HG02623 (cell line): ENCODE results near the gene TMEM121.

Source experiments
- ATAC-seq: cut with Tn5 transposase; IDR thresholded peaks from one replicate; pipeline ENCODE4 v1.9.1; 2021; ENCODE audit warnings: moderate library complexity; ENCODE audit not compliant: unreplicated experiment

The TMEM121 gene

GRCh38 chr14:105527826-105528585, 1.6 kb downstream of the TMEM121 start:
- ATAC-seq, result no peak

- ATAC-seq, result no peak
Measured at GRCh38 chr14:105528586-105529318, 2.4 kb downstream of the TMEM121 start.

- ATAC-seq, result no peak
Measured at GRCh38 chr14:105529319-105529568, 2.9 kb downstream of the TMEM121 start.

- no peak for ATAC-seq
Measured at GRCh38 chr14:105529569-105530284, 3.3 kb downstream of the TMEM121 start.

GRCh38 chr14:105530285-105531087, 4.1 kb downstream of the TMEM121 start:
- no peak for ATAC-seq

GRCh38 chr14:105531088-105531893, 4.9 kb downstream of the TMEM121 start:
- ATAC-seq, result no peak

GRCh38 chr14:105531894-105532623, 5.7 kb downstream of the TMEM121 start:
- ATAC-seq, result no peak

- no peak for ATAC-seq
Measured at GRCh38 chr14:105532735-105533141, 6.4 kb downstream of the TMEM121 start.

GRCh38 chr14:105533391-105533790, 7.0 kb downstream of the TMEM121 start:
- ATAC-seq, result no peak

GRCh38 chr14:105533811-105534498, 7.6 kb downstream of the TMEM121 start:
- ATAC-seq, result no peak

GRCh38 chr14:105534586-105534985, 8.2 kb downstream of the TMEM121 start:
- no peak for ATAC-seq

- no peak for ATAC-seq
Measured at GRCh38 chr14:105536051-105536450, 9.7 kb downstream of the TMEM121 start.

- no peak for ATAC-seq
Measured at GRCh38 chr14:105536691-105537579, 10.6 kb downstream of the TMEM121 start.

- no peak for ATAC-seq
Measured at GRCh38 chr14:105537580-105538474, 11.4 kb downstream of the TMEM121 start.

- no peak for ATAC-seq
Measured at GRCh38 chr14:105538481-105539049, 12.2 kb downstream of the TMEM121 start.

GRCh38 chr14:105540811-105541210, 14.4 kb downstream of the TMEM121 start:
- no peak for ATAC-seq
